OCI-LY1 (cell line): ENCODE results near the gene ATP13A4.
A peak's percentile ranks its signal among the peaks of the same experiment; 100 is the strongest.

Source experiments
- H2AFZ ChIP-seq: fragments of 200-600 bp; sonication (generic), shearing (Covaris generic); 2 replicates; pipeline ENCODE4 v1.6.0; 2014; ENCODE audit warnings: antibody characterized with exemption, mild to moderate bottlenecking, low read length
- H3F3A ChIP-seq: fragments of 200-600 bp; sonication (generic), shearing (Covaris generic); 2 replicates; pipeline ENCODE4 v1.6.0; 2014; ENCODE audit warnings: mild to moderate bottlenecking, antibody characterized with exemption, low read length, moderate library complexity; ENCODE audit not compliant: insufficient read depth
- H3K27ac ChIP-seq: fragments of 200-600 bp; sonication (generic); 2 replicates; pipeline ENCODE4 v1.5.1; 2014; ENCODE audit warnings: low read length, mixed run types, mild to moderate bottlenecking, low read depth; ENCODE audit not compliant: poor library complexity, severe bottlenecking
- H3K27me3 ChIP-seq: fragments of 200-600 bp; sonication (generic); 2 replicates; pipeline ENCODE4 v1.6.0; 2014; ENCODE audit warnings: antibody characterized with exemption, mild to moderate bottlenecking, low read length, moderate library complexity; ENCODE audit not compliant: insufficient read depth
- H3K36me3 ChIP-seq: fragments of 200-600 bp; sonication (generic); 2 replicates; pipeline ENCODE4 v1.6.1; 2014; ENCODE audit warnings: mild to moderate bottlenecking, antibody characterized with exemption, low read length, moderate library complexity, mixed read lengths; ENCODE audit not compliant: insufficient read depth
- H3K4me1 ChIP-seq: fragments of 200-600 bp; sonication (generic); 2 replicates; pipeline ENCODE4 v1.5.1; 2014; ENCODE audit warnings: mild to moderate bottlenecking, low read length, moderate library complexity; ENCODE audit not compliant: insufficient read depth, severe bottlenecking
- H3K4me2 ChIP-seq: fragments of 200-600 bp; sonication (generic), shearing (Covaris generic); 2 replicates; pipeline ENCODE4 v1.6.1; 2014; ENCODE audit warnings: low read length
- H3K4me3 ChIP-seq: fragments of 200-600 bp; sonication (generic); 2 replicates; pipeline ENCODE4 v1.5.1; 2014; ENCODE audit warnings: low read length, low read depth, mild to moderate bottlenecking, mixed read lengths; ENCODE audit not compliant: poor library complexity, severe bottlenecking
- H3K79me2 ChIP-seq: fragments of 200-600 bp; shearing (Covaris generic); 2 replicates; pipeline ENCODE4 v1.6.1; 2016; ENCODE audit warnings: mixed run types, low read length, mixed read lengths; ENCODE audit not compliant: insufficient read depth
- H3K9ac ChIP-seq: fragments of 200-600 bp; sonication (generic), shearing (Covaris generic); 2 replicates; pipeline ENCODE4 v1.6.1; 2014; ENCODE audit warnings: mild to moderate bottlenecking, low read length, mixed read lengths
- H3K9me2 ChIP-seq: fragments of 200-600 bp; sonication (generic), shearing (Covaris generic); 2 replicates; pipeline ENCODE4 v1.6.1; 2014; ENCODE audit warnings: low read depth, mild to moderate bottlenecking, low read length, mixed read lengths
- H3K9me3 ChIP-seq: fragments of 200-600 bp; shearing (Covaris generic); 2 replicates; pipeline ENCODE4 v1.6.1; 2014; ENCODE audit warnings: low read length, mixed read lengths
- H4K20me1 ChIP-seq: fragments of 200-600 bp; sonication (generic), shearing (Covaris generic); 2 replicates; pipeline ENCODE4 v1.6.0; 2016; ENCODE audit warnings: mild to moderate bottlenecking, low read length; ENCODE audit not compliant: insufficient read depth
- EZH2 ChIP-seq: fragments of 200-600 bp; sonication (generic), shearing (Covaris generic); IDR thresholded peaks from 2 replicates; pipeline ENCODE4 v1.8.0; 2017; ENCODE audit warnings: borderline replicate concordance, mixed run types, mild to moderate bottlenecking, antibody characterized with exemption, low read length, moderate library complexity, mixed read lengths
- TF ChIP-seq, protein P1 (sequence below): fragments of 200-600 bp; sonication (generic), shearing (Covaris generic); IDR thresholded peaks from 2 replicates; pipeline ENCODE4 v1.5.1; 2017; ENCODE audit warnings: mild to moderate bottlenecking, antibody characterized with exemption, low read length, moderate library complexity, mixed read lengths

The ATP13A4 gene

DNA sequence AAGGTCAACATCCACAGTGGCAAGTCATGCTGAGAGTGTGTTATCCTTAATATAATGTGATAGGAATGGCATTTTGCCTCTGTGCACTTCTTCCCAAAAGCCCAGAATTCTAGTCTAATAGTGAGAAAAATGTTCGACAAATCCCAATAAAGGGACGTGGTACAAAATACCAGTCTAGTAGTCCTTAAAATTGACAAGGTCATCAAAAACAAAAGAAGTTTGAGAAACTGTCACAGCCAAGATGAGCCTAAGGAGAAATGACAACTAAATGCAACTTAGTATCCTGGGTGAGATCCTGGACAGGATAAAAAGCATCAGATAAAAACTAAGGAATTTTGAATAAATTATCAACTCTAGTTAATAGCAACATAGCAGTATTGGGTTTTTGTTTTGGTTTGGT, 14.4 kb upstream of the ATP13A4 start:
- Histone ChIP-seq H3K27me3 (no peaks in the 10 kb centered on the region), H3K36me3 (no peaks in the 10 kb centered on the region), H3K27ac (no peak overlapping the region), H3K4me1 (no peaks in the 10 kb centered on the region), H3K79me2 (no peaks in the 10 kb centered on the region), H3F3A (no peaks in the 10 kb centered on the region), H2AFZ (no peak overlapping the region), H3K9ac (no peak overlapping the region), H4K20me1 (no peaks in the 10 kb centered on the region; the same call in 1 of the 2 replicates), H3K4me2 (no peak overlapping the region), H3K9me3 (no peaks in the 10 kb centered on the region), H3K4me3 (no peak overlapping the region), H3K9me2 (no peaks in the 10 kb centered on the region)
- TF ChIP-seq, protein P1, sequence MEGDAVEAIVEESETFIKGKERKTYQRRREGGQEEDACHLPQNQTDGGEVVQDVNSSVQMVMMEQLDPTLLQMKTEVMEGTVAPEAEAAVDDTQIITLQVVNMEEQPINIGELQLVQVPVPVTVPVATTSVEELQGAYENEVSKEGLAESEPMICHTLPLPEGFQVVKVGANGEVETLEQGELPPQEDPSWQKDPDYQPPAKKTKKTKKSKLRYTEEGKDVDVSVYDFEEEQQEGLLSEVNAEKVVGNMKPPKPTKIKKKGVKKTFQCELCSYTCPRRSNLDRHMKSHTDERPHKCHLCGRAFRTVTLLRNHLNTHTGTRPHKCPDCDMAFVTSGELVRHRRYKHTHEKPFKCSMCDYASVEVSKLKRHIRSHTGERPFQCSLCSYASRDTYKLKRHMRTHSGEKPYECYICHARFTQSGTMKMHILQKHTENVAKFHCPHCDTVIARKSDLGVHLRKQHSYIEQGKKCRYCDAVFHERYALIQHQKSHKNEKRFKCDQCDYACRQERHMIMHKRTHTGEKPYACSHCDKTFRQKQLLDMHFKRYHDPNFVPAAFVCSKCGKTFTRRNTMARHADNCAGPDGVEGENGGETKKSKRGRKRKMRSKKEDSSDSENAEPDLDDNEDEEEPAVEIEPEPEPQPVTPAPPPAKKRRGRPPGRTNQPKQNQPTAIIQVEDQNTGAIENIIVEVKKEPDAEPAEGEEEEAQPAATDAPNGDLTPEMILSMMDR, result no peak
- no peak for TF ChIP-seq EZH2

DNA sequence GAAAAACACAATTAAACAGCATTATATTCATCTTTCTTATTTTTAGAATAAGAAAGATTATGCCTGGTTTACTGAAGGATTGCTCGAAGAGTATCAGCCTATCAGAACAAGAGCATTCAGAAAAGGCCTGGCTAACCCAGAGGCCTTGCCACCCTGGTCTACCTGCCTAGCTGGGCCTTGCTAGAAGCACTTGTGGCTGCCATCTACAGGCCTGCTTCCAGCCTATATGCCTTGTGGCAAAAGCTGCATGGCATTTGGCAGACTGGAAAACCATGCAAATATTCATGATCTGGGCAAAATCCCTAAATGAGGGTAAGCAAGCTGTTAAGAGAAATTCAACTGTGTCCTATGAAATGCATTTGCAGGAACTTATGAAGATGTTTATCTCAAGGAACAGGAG, 9.3 kb upstream of the ATP13A4 start:
- Histone ChIP-seq H3K4me1 (no peaks in the 10 kb centered on the region), H3K36me3 (no peaks in the 10 kb centered on the region), H3K4me2 (no peak overlapping the region), H3K9ac (no peak overlapping the region), H3K9me2 (no peaks in the 10 kb centered on the region), H3K4me3 (no peak overlapping the region), H3K27me3 (no peaks in the 10 kb centered on the region), H3K9me3 (no peaks in the 10 kb centered on the region), H3K27ac (no peak overlapping the region), H3K79me2 (no peaks in the 10 kb centered on the region), H2AFZ (no peak overlapping the region), H3F3A (no peaks in the 10 kb centered on the region), H4K20me1 (no peaks in the 10 kb centered on the region)
- TF ChIP-seq, protein P1, result peak; percentile 45; the same call in 1 of the 2 replicates
- TF ChIP-seq EZH2, result no peak

DNA sequence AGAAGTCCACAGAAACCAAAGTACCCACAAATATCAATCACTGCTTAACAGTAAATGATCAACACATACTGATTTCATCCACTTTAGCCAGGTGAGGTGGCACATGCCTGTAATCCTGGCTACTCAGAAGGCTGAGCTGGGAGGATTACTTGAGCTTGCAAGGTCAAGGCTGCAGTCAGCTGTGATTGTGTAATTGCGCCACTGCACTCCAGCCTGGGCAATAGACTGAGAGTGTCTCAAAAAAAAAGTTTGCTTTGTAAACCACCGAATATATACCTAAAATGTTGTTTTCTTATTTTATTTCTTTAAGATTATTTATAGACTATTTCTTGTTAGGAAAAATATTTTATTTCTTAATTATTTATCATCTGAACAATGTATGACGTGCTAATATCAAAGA, 8.7 kb upstream of the ATP13A4 start:
- no peak overlapping the region for H3K4me2 ChIP-seq
- H3K27ac ChIP-seq, result no peak overlapping the region
- H3K4me1 ChIP-seq, result no peaks in the 10 kb centered on the region
- H3K4me3 ChIP-seq, result no peak overlapping the region
- no peak for TF ChIP-seq EZH2
- TF ChIP-seq, protein P1, result no peak
- H3K79me2 ChIP-seq, result no peaks in the 10 kb centered on the region
- H3K9me3 ChIP-seq, result no peaks in the 10 kb centered on the region
- no peak overlapping the region for H3K9ac ChIP-seq
- no peak overlapping the region for H2AFZ ChIP-seq
- H4K20me1 ChIP-seq, result no peaks in the 10 kb centered on the region
- H3K9me2 ChIP-seq, result no peaks in the 10 kb centered on the region
- H3K27me3 ChIP-seq, result no peaks in the 10 kb centered on the region
- no peaks in the 10 kb centered on the region for H3F3A ChIP-seq
- no peaks in the 10 kb centered on the region for H3K36me3 ChIP-seq
